Islet precursor cell (in vitro differentiated cells): ENCODE data around the gene MAPKAP1.
A peak's percentile ranks its signal among the peaks of the same experiment; 100 is the strongest.

Source experiments
- DNase-seq: peaks from one replicate; pipeline ENCODE4 v3.0.0-alpha.2; 2018

Gene MAPKAP1

DNA sequence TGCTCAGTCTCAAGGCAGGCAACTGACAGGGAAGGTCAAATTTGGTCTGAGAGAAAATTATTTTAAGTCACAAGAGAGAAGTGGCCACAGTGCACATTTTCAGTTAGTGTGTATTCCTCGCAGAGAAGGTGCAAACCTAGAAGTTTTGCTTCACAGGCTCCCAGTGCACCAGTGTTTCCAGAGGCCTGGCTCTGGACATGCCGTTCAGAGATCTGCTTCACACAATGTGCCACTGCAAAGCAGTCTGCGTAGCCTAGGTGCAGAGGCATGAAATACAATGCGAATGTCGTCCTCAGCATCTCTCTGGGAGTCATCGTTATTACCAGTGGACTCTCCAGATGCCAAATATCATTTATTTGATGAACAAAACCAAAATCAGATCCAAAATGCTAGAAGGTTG, 147.8 kb downstream of the MAPKAP1 start:
- no peak for DNase-seq

- peak; percentile 79 for DNase-seq
These were observed 148.4 kb downstream of the MAPKAP1 start for GRCh38 chr9:125558453-125559092.

GRCh38 chr9:125556046-125556721, 150.8 kb downstream of the MAPKAP1 start:
- DNase-seq: no peak

GRCh38 chr9:125554726-125555125, 152.3 kb downstream of the MAPKAP1 start:
- DNase-seq: no peak

DNA sequence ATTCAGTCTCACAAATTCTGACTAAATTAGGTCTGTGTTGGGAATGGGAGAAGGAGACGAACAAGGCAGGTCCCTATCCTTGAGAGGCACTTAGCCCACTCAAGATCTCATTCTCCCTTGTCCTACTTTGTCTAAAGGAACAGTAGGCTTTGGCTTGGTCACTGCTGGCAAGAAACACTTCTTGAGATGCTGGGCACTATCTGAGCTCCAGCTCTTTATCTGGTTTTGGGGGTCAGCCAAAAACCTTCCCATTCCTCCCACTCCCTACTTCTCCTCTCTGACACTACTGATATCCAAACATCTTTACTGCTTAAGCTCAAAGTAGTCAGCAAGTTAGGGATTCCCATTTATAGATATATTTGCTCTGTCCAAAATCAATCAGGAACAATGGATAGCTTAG, 155.2 kb downstream of the MAPKAP1 start:
- no peak for DNase-seq

DNA sequence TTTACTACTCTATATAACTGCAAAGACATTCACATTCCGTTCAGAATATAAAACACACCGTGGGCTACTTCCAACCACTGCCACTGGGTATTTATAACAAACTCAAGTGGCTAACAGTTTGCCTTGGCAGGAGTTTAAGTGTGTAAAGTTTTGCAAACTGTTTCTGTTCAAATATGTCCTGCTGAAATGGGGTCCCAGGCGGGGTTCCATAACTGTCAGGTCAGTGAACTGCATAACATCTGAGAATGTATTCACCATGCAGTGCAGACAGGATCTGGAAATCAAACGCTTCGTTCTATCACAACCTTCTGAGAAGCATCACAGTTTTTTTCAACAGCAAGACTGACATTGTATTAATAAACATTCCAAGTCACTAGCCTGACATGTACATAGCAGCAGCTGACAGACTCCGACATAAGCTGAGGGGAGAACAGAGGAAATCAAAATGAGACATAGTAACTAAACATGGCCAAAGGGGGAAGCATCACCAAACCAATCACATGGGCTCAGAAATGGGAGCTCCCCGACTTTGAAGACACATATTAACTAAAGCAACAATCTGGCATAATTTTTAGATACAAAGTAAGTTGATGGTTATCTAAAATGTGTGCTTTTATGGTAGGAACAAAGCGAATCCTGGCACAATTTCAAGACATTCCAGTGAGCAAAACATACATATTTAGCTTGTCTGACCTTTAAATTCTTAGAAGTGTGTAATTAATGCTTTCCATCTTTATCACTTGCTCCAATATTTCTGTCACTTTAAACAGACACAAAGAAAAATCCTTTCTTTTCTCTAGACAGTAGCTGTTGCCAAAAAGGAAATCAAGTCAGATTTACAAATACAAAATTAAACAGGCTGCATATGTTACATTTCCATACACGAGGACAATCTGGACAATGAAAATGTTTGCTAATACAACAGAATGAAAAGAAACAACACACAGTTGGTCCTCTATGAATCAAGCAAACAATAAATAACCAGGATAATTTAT, 156.8 kb downstream of the MAPKAP1 start:
- DNase-seq: no peak

DNA sequence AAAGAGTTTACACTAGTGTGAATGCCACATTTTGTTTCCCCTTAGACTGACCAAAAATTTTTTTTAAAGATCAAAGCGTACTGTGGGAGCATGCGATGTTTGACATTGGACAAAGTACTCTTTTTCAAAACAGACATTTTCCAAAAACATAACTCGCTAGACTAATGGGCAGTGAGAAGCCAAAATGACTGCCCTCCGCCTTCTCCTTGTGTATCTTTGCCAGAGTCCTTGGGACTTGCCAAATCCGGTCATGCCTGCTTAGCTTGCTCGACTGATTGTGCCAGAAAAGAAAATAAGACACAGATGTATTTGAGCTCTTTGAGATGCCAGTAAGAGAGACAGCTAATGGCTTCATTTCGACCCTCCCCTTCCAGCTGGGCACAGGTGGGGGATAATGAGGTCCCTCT, 157.5 kb downstream of the MAPKAP1 start:
- DNase-seq: no peak

GRCh38 chr9:125549039-125549438, 158.0 kb downstream of the MAPKAP1 start:
- DNase-seq: no peak

GRCh38 chr9:125548141-125548540, 158.9 kb downstream of the MAPKAP1 start:
- no peak for DNase-seq

- DNase-seq: no peak
These were observed 159.6 kb downstream of the MAPKAP1 start for GRCh38 chr9:125547368-125547767.

DNA sequence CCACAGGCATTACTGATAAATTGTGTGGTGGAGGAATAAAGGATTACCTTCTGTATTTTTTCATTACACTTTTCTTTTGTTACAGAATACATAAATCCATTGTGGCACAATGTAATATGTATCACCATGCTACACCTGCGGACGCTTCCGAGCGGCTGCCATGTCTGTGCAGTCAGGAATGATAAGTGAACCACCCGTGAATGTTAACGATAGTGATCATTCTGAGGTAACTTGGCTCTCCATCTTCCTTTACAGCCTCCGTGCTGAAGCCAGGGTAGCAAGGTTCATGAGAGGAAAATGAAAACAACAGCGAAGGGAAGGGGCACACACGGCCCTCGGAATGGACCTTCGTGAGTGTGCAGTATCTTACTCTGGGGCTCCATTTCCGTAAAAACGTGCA, 161.2 kb downstream of the MAPKAP1 start:
- DNase-seq: no peak

GRCh38 chr9:125544988-125545651, 161.9 kb downstream of the MAPKAP1 start:
- DNase-seq: no peak

- DNase-seq: no peak
These were observed 162.5 kb downstream of the MAPKAP1 start for GRCh38 chr9:125544484-125544883.

- DNase-seq: no peak
These were observed 165.2 kb downstream of the MAPKAP1 start for GRCh38 chr9:125541840-125542243.

DNA sequence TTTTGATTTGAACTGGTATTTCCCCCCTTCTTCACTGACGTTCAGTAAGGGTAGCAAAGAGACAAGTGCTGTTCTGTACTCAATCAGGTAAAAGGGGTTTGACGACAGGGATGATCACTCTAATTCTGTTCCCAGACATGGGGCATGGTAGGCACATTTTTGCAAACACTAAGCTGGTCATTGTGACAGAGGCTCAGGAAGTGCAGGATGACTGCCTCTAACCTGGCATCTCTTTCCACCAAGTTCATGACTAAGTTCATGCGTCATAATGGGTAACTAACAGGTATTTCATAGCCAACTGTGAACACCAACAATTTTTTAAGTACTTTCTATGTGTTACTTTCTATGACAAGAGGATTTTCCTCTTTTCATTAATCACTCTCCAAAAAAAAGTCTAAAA, 166.5 kb downstream of the MAPKAP1 start:
- no peak for DNase-seq

DNA sequence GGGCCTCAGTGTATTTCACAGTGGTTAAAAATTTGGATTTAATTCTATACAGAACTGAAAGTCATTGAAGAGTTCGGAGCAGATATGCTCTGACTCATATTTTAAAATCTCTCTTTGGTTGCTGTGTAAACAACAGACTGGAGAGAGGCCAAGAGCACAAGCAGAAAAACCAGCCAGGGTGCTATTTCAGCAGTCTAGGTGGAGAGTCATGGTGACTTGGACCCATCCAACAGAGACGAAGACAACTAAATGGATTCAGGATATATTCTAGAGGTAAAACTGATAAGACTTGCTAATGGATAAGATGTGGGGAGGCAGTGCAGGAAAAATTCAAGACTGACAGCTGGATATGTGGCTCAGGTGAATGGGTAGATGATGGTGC, 168.9 kb downstream of the MAPKAP1 start:
- peak; percentile 79 for DNase-seq

DNA sequence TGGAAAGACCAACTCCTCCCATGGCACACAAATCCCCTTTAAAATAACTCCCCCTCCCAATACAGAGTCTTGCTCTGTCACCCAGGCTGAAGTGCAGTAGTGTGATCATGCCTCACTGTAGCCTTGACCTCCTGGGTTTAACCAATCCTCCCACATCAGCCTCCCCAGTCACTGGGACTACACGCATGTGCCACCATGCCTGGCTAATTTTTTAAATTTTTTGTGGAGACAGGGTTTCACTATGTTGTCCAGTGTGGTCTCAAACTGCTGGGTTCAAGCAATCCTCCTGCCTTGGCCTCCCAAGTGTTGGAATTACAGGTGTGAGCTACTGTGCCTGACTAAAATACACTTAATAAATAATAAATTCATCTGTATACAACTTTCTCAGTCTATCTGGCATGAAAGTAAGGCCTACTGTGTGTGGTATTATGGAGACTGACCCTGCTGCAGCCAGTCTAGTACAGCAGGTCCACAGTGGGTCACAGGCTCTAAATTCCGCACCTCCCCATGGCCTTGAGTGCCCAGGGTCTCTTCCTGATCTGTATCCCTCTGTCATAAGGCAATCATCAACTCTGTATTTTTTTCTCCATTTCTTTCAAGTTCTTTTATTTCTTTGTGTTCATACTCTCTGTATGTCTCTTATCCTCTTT, 169.4 kb downstream of the MAPKAP1 start:
- DNase-seq: no peak

- DNase-seq: no peak
These were observed 170.2 kb downstream of the MAPKAP1 start for GRCh38 chr9:125536776-125537175.

DNA sequence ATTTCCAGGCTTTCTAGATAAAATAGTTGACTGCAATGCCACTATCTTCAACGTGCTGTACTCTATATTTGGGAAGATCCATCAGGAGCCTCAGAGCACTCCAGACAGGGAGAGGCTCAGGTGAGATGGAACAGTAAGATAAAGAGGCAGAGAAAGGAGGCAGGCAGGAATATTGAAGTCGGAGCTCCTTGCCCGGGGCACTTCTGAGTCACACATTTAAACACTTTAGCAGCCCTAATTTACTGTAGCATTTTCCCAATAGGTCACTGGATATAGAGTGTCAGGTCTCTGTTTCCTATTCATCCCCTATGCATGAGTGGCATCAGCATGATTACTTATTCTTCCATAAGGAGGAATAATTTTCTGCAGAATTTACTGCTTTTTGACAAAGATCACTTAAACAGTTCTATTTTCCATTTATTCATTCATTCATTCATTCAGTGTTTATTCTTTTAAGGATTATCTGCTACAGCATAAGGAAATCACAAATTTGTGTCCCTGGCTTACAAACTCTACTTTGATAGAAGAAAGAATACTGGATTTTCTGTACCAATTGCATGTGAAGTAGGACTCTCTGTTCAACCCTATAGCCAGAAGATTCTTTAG, 170.7 kb downstream of the MAPKAP1 start:
- peak; percentile 93 for DNase-seq

GRCh38 chr9:125534971-125535701, 171.9 kb downstream of the MAPKAP1 start:
- DNase-seq: no peak
